GM19239 (cell line): ENCODE results near the gene TNFRSF4.

Experiments used
- DNase-seq: peaks from one replicate; pipeline ENCODE4 v3.0.0; 2011; ENCODE audit warnings: low spot score; ENCODE audit not compliant: insufficient read length
- FAIRE-seq: peaks from 2 replicates; lab custom pipeline; 2011; peaks lifted over from hg19 to GRCh38; lab: Jason Lieb, UNC

The TNFRSF4 gene

DNA sequence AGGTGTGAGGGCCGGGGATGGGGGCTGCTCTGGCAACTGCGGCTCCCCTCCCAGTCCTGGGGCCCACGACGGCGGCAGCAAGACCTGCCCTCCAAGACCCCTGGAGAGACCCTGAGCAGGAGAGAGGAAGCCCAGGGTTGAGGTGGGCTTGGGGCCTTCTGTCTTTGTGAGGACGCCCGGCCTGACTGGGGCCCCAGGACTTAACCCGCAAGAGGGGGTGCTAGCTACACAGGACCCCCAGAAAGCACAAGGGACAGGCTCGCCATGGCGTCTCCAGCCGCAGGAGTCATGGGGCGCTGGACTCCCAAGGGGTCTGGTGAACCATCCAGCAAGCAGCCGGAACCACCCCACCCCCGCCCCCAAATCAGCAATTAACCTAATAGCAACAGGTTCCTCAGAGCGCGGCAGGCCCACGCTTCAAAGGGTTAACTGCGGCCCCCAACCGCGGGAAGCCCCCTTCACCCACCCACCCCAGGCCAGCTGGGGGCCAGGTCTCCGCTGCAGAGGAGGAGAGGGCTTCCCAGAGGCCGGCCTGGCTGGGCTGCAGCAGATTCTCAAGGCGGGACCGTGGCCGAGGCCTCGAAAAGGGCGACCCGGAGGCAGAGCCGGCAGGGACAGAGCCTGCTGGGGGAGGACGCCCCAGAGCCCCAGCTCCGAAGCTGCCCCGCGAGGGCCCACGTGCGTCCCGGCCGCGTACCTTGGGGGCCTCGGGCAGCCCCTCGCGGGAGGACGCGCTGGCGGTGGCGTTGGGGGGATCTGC, 32.0 kb upstream of the TNFRSF4 start:
- no peak for FAIRE-seq
- no peak for DNase-seq

GRCh38 chr1:1245178-1245816, 31.3 kb upstream of the TNFRSF4 start:
- FAIRE-seq (no peak), DNase-seq (no peak)

DNA sequence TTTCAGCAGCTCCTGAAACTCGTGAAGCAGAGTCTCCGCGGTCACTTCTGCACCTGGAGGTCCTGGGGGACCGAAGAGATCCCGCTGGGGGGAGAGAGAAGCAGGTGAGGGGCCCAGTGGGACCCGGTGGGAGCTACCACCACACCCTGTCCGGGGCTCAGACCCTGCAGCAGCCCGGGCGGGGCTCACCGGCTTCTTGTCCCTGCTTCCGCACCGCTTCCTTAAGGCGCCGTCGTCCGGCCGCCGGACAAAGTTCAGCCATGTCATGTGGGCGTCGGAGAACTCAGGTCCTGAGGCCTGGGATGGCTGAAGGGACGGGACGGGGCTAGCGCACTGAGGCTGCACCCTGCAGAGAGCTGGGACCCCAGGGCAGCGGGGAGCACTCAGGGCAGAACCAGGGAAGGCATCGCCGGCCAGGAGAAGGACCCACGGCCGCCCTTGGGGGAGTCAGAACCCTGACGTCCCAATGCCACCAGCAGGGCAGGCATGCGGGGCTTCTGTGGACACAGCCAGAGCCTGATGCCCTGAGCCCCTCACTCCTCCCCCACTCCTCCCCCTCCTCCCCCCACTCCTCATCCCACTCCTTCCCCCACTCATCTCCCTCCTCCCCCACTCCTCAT, 30.3 kb upstream of the TNFRSF4 start:
- no peak for FAIRE-seq
- DNase-seq = no peak

GRCh38 chr1:1243807-1244191, 29.8 kb upstream of the TNFRSF4 start:
- FAIRE-seq = no peak
- DNase-seq = no peak

- no peak for DNase-seq
- FAIRE-seq = no peak
These were observed 29.3 kb upstream of the TNFRSF4 start for GRCh38 chr1:1243266-1243660.

- DNase-seq = no peak
- no peak for FAIRE-seq
These were observed 28.7 kb upstream of the TNFRSF4 start for GRCh38 chr1:1242461-1243265.

GRCh38 chr1:1241588-1242219, 27.8 kb upstream of the TNFRSF4 start:
- no peak for DNase-seq
- no peak for FAIRE-seq

GRCh38 chr1:1240822-1241587, 27.1 kb upstream of the TNFRSF4 start:
- no peak for DNase-seq
- FAIRE-seq = no peak

- no peak for FAIRE-seq
These were observed 26.4 kb upstream of the TNFRSF4 start for GRCh38 chr1:1240348-1240732.

DNA sequence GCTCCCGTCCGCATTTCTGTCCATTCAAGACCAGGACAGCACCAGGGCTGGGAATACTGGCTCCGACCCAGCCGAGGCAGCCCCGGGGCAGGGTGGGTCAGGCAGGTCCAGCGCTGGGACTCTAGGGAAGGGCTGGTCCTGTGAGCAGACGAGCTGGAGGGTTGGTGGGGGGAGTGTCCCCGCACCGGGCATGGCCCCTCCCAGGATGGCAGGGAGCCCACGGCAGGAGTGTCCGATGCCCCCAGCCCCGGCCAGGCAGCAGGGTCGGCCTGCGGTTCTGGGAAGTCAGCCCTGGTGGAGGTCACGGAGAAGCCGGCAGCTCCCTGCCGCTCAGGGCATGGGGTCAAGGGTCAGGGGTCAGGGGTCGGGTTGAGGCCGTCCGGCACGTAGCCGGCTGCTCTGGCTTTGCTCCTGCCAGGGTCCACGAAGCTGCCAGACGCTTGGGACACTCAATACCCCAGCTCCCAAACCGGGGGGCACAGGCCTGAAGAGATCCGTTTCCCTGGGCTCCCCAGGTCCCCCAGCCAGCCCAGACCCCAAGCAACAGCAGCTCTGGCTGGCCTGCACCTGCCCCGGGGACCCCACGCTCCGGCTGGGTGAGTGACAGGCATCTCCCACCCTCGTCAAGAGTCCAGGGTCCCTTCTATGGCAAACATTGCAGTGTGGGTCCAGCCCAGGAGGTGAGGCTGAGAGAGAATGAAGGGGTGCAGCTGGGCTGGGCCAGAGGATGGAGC, 25.8 kb upstream of the TNFRSF4 start:
- no peak for DNase-seq

More at GRCh38 chr1:1240348-1240732, 26.4 kb upstream of the TNFRSF4 start:
- no peak for DNase-seq

DNA sequence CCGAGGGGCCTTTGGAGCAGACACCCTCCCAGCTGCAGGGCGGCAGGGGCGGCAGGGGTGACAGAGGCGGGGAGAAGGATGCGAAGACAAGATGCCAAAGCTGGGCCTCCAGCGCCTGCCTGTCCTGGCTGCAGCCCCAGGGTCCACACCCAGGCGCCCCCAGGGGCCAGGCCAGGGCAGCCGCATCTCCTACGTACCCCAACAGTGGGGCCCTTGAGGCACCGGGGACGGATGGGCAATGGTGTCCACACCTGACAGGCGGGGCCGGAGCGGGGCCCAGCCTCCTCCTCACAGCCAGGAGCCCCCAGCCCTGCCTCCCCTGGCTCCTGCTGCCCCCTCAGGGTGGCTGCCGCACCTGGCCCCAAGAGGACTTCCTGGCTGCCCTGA, 25.3 kb upstream of the TNFRSF4 start:
- FAIRE-seq = no peak

More for the DNA sequence above, 25.8 kb upstream of the TNFRSF4 start:
- no peak for FAIRE-seq

GRCh38 chr1:1238702-1239178, 24.8 kb upstream of the TNFRSF4 start:
- no peak for FAIRE-seq
- DNase-seq = no peak

More for the DNA sequence above, 25.3 kb upstream of the TNFRSF4 start:
- no peak for DNase-seq

DNA sequence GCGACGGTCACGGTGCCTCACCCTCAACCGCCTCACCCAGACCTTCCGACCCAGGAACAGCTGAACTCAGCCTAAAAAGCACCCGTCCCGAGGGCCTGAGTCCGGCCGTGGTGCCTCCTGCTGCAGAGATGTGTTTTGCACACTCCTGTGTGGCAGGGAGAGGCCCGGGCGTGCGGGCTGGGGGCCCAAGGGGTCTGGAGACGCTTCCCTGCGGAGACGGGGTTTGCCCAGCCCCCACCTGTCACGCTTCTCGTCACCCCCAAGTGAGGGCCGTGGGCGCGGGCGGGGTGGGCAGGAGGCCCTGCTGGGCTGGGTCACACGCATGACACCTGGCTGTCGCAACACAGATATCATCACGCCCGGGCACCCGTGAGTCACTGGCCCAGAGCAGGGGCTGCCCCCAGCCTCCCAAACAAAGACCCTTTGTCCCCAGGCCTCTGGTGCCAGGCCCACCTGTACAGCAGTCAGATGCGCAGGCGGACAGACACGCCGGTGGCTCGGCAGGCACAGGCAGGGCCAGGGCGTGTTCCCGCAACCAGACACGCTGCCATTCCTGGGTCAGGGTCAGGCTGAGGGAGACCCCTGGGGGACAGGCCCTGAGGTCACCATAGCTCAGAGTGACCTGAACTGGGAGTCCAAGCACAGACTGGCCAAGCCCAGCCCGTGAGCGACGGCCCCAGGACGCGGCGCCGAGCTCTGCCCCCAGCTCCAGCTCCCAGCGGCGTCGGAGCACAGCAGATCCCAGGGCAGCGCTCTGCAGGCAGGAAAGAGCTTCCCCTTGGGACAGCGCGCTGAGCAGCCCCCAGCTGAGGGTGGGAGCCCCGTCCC, 24.1 kb upstream of the TNFRSF4 start:
- DNase-seq = no peak

DNA sequence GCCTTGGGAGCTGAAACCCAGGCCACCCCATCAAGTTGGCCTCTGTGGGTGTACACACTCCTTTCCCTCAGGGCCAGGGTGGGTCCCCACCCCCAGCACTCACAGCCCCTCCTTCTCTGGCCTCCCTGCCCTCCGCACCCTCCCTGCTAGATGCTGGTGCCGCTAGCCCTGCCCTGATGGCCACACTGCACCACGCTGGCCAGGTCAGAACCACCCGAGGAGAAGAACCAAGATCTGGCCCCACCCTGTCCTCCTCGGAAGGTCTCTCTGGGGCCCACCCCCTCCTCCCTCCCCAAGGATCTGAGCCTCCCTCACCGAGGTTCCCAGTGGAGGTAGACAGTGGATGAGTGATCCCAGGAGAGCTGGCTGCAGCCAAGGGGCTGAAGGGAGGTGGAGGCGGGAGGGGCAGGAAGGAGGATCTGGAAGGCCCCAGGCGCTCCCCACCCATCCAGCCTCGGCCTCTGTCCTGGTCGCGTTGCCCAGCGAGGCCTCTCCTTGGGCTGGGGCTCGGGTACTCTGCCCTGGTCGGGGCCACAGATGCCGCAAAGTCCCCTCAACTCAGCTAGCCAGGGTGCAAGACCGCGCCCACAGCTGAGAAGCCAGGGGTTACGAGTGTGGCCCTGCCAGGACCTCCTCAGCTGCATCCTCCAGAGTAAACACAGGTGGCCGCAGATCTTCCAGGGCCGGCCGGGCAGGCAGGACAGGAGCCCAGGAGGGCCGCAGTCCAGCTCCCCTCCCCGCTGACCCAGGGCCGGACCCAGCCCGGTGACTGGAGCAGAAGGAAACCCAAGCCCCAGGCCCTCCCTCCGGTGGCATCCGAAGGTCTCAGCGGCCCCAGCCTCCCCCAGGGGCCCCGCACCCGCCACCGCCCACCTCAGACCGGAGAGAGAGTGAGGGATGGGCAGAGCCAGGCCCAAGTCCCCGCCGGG, 23.3 kb upstream of the TNFRSF4 start:
- FAIRE-seq (no peak), DNase-seq (no peak)

More for the DNA sequence above, 24.1 kb upstream of the TNFRSF4 start:
- no peak for FAIRE-seq

DNA sequence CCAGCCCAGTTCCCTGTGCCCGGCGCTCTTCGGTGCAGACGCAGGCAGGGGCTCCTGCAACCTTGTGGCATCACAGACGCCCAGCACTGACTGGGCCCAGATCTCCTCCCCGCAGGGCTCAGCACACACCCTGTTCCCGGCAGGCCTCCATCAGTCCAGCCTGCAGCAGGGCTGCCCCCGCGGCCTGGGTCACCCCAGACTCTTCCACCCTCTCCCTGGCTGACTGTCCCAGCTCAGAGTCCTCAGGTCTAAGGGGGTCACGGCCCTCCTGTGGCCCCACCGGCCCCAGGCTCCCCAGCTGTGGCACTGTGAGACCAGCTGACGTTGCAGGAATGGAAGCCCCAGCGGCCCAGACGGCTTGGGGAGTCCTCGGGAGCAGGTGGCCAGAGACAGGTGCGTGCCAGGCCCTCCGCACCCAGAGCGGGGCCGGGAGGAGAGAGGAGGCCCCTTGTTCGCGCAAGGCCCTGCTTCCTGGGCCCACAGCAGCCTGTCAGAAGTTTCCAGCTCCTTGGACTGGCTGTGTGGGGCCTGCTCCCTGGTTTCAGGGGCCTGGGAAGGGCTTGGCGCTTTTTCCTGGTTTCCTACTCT, 22.3 kb upstream of the TNFRSF4 start:
- FAIRE-seq (no peak), DNase-seq (no peak)

GRCh38 chr1:1235016-1235744, 21.2 kb upstream of the TNFRSF4 start:
- no peak for FAIRE-seq

More at GRCh38 chr1:1235016-1235744, 21.2 kb upstream of the TNFRSF4 start:
- no peak for DNase-seq
